Gastroesophageal sphincter (tissue), 3 donors: ENCODE results near the gene STK32C.

ENCODE experiments used
- CTCF ChIP-seq, 4 experiments: fragments of 200-600 bp in 2 of 4; fragments of 450-650 bp in 2 of 4; sonication (generic) in 1 of 4; IDR thresholded peaks; one replicate each; pipeline ENCODE4 v1.5.1; 2017 to 2019; ENCODE audit warnings: antibody characterized with exemption in 4 of 4, mild to moderate bottlenecking in 2 of 4, moderate library complexity in 2 of 4
- EP300 ChIP-seq: sonication (generic); formaldehyde crosslinking; IDR thresholded peaks from one replicate; pipeline ENCODE4 v1.6.1; 2017; ENCODE audit warnings: antibody characterized with exemption, mild to moderate bottlenecking
- POLR2A ChIP-seq, 2 donors: fragments of 450-650 bp; IDR thresholded peaks; one replicate each; pipeline ENCODE4 v1.6.1; 2017; ENCODE audit warnings: antibody characterized with exemption in 2 of 2, mild to moderate bottlenecking in 2 of 2, moderate library complexity in 1 of 2
- POLR2AphosphoS5 ChIP-seq: sonication (generic); formaldehyde crosslinking; IDR thresholded peaks from one replicate; pipeline ENCODE4 v1.6.1; 2017; ENCODE audit warnings: antibody characterized with exemption

GRCh38 chr10:132266594-132267161, 41.1 kb downstream of the STK32C start:
- TF ChIP-seq CTCF (IDR thresholded peaks at IDR 0.05): no peak
- TF ChIP-seq POLR2AphosphoS5: no peak
- no peak for TF ChIP-seq POLR2A (IDR thresholded peaks at IDR 0.05)
- no peak for TF ChIP-seq EP300
